ENCODE results near the gene DEAF1.

The DEAF1 gene

DNA sequence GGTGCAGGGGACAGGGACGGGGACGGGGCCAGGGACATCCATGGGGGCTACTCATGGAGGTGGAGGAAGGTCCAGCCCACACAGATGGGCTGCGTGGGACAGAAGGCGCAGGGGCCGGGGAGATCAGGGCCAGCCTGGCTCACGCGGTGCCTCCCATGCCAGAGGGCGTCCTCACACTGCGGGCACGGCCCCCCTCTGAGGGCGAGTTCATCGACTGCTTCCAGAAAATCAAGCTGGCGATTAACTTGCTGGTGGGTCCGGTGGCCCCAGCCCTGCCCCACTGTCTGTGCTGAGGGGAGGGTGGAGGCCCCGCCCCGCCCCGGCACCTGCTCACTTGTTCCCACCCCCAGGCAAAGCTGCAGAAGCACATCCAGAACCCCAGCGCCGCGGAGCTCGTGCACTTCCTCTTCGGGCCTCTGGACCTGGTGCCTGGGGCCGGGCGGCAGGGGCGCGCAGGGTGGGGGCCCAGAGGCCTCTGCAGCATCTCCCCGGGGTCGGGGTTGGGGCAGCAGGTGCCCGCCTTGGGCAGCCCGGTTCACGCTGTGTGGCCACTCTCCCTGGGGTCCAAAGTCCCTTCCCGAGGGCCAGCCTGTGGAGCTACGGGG is 26.8 kb upstream of the DEAF1 start:
- no peak for DNase-seq

DNA sequence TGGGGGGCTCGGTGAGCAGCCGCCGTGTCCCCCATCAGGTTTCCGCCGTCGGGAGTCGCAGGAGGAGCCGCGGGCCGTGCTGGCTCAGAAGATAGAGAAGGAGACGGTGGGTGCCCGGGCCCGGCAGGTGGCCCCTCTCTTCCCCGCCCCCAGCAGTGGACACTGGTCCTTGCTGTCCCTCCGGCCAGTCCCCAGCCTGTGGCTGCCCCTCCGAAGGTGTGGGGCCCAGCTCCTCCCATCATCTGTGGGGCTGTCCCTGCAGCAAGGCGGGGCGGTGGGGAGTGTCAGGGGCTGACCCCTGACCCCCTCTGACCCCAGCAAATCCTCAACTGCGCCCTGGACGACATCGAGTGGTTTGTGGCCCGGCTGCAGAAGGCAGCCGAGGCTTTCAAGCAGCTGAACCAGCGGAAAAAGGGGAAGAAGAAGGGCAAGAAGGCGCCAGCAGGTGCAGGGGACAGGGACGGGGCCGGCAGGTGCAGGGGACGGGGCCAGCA is 26.3 kb upstream of the DEAF1 start:
- no peak for DNase-seq

DNA sequence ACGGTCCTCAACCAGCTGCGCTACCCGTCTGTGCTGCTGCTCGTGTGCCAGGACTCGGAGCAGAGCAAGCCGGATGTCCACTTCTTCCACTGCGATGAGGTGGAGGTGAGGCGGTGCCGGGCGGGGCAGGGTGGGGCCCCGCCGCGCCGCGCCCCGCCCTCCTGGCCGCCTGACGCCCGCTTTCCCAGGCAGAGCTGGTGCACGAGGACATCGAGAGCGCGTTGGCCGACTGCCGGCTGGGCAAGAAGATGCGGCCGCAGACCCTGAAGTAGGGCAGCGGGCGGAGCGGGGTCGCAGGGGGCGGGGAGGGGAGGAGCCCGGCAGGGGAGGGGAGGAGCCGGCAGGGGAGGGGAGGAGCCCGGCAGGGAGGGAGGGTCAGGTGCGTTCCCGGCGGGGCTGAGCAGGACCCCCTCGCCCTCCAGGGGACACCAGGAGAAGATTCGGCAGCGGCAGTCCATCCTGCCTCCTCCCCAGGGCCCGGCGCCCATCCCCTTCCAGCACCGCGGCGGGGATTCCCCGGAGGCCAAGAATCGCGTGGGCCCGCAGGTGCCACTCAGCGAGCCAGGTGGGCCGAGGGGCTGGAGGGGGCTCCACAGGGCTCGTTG is 25.7 kb upstream of the DEAF1 start:
- no peak for DNase-seq

DNA sequence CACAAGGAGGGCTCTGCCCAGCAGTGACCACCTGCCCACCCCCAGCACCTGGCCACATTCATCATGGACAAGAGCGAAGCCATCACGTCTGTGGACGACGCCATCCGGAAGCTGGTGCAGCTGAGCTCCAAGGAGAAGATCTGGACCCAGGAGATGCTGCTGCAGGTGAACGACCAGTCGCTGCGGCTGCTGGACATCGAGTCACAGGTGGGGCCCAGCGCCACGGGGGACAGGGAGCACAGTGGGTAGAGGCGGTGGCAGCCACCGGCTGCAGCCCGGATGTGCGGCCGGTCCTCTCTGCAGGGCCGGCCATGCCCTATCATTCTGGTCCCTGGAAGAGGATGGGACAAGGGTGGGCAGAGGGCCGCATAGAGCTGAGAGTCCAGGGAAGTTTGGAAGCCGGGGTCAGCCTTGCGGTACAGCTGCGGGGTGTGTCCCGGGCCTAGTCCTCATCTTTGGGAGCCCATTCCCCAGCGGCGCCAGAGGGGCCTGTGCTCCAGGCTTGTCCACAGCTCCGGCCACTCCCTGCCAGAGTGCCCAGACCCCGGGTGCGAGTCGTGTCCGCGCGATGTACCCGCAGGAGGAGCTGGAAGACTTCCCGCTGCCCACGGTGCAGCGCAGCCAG is 25.1 kb upstream of the DEAF1 start:
- DNase-seq = no peak

DNA sequence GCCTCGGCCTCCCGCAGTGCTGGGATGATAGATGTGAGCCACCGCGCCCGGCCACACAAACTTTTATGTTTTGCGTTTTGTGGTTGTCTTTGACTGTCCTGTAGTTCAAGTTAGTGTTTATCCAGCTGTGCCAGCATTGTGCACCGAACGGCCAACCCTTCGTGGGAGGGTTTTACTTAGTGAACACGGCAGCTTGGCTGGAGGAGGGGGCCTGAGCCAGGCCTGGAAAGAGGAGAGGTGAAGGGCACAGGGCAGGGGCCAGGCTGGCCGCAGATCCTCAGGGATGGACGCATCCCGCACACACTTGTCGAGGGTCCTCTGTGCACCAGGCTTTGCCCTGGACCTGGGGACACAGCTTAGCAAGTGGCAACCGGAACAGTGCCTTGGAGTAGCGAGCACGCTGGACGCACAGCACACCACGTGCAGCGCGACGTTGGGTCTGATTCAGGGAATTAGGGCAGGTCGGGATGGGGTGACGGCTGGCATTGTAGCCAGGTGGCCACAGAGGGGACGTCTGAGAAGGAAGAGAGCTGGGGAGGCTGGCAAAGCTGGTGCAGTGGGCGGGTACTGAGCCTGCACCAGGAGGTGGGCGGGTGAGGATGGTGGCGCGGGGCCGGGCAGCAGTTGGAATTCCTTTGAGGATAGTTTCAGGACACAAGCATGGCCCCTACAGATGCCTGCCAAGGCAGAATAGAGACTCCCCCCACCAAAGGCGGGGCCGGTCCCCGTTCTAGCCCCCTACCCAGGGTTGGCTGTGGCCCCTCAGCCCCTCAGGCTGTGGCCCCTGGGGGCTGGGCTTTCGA is 24.4 kb upstream of the DEAF1 start:
- no peak for DNase-seq

DNA sequence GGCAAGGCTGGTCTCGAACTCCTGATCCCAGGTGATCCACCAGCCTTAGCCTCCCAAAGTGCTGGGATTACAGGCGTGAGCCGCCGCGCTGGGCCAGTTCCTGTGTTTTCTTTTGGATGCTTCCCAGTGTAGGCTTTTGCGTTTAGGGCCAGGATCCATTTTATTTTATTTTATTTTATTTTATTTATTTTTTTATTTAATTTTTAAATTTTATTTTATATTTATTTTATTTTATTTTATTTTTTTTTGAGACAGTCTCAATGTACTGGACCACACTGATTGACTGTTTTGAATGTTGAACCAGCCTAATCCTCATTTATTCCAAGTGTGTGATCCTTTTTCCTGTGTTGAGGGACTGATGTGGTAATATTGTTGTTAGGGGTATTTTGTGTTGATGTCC is 19.4 kb upstream of the DEAF1 start:
- DNase-seq = no peak

DNA sequence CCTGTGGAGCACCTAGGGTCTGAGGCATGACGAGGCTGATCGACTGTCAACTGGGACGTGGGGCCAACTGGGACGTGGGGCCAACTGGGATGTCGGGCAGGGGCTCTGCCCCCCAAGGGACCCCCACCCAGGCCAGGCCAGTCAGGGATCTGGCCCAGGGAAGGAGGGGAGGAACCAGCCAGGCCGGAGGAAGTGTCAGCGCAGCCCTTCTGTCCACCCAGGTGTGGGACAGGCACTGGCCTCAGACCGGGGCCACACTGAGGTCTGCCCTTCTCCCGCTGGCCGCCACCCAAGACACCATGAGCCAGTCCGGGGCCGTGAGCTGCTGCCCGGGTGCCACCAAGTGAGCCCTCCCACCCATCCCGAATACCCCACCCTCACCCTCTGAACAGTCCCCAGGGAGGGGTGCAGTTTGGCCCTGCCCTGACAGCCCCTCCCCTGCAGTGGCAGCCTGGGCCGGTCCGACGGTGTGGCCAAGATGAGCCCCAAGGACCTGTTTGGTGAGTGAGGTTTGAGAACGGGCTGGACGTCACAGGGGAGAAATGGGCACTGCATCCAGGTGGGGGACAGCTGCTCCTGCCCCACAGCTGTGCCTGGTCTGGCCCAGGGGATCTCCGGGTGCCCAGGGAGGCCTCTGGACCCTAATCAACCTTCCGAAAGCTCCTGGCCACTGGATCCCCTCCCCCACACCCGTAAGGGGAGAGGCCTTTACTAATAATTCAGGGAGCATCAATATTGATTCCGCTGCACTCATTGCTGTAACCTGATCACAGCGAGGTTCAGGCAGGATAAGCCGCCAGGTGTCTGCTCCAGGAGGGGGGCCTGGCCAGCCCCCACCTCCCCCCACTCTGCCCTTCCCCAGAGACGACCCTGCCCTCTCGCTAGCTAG is 14.3 kb upstream of the DEAF1 start:
- DNase-seq = no peak

DNA sequence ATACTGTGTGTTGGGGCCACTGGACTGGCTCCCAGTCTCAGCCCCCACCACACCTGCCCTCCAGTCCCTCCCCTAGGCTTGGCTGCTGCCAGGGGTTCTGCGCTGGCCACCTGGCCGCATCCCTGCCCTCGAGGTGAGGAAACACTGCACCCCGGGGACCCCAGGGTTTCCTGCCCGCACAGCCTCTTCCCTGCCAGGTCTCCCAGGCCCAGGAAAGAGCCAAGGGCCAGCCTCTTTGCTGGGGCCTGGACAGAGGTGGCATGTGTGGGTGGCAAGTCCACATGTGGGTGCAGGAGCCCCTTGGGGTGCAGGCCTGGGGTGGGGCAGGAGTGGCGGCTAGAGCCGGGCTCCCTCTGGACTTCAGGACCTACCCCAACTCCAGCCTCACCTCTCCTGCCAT is 13.5 kb upstream of the DEAF1 start:
- DNase-seq = no peak

DNA sequence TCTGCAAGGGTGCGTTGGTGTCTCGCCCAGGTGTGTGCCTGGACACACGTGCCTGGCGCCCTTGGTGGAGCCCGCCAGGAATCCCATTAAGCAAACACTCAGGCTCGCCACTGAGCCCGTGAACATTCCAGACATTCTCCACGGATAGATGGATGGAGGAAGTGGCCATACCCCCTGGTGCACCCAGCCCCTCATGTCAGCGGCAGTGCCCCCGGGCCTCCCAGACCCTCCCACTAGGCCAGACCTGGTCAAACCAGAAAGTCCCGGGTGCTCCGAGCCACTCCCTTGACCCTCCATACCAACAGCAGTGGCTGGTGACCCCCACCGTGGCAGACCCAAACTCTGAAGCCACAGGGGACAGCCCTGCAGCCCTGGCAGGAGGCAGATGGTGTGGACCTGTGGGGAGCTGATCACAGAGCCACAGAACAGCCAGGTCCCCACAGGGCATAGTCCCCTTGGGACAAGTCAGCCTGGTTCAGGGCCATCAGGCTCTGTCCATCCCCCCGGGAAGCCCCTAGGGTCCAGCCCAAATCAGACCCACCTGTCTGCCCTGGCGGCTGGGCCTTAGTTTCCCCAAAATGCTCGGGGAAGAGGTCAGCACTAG is 12.9 kb upstream of the DEAF1 start:
- DNase-seq = no peak

DNA sequence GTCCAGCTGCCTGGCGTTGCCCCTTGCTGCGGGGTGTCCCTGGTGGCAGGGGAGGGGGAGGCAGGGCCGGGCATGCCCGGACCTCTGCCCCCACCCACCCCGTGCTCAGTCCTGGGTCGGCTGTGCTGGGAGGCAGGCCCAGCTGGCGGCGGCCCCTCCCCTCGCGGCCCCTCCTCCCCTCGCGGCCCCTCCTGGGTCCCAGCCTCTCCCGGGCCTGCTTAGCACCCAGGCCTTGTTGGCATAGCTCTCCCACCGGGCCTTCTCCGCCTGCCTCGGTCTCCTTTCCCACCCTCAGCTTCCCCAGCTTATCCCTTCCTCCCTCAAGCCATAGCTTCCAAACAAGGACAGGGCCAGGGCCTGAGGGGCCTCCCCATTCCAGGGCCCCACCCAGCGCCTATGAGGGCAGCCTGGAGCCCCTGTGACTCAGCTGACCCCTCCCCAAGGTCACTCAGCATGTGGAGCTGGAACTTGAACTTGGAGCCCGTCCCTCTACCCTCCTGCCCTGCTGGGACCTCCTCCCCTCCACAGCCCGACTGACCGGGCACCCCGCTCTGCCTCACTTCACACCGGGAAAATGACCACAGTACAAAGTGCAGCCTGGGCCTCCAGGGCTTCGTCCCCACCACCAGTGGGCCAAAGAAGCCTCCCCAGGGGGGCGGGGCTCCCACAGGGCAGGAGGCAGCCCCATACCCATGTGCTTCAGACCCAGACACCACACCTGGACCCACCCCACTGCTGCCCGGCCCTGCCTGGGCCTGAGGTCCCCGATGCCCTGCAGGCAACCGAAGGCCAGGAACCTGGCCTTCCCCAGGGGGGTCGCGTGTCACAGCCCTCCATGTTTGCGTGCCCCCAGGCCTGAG is 12.2 kb upstream of the DEAF1 start:
- DNase-seq = no peak

DNA sequence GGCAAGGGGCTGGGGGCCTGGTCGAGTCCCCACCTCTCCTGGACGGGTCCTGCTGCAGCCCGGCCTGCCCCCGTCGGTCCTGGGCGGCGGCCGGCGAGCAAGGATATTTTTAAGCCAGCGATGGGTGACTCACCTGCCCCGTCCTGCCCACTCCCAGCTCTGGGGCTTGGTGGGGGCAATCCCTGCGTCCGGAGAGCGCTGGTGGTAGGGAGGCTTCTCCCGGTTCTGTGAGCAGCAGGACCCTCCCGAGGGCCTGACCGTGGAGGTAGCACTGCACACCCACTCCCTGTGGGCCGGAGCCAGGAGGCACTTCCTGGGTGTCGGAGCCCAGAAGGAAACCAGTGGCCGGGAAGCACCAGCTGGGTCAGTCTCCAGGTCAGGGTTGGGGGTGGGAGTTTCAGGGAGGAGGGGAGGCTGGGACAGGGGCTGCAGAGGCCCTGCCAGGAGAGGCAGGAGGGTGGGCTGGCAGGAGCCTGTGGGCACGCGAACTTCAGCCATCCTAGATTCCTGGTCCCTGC is 11.5 kb upstream of the DEAF1 start:
- DNase-seq = no peak

DNA sequence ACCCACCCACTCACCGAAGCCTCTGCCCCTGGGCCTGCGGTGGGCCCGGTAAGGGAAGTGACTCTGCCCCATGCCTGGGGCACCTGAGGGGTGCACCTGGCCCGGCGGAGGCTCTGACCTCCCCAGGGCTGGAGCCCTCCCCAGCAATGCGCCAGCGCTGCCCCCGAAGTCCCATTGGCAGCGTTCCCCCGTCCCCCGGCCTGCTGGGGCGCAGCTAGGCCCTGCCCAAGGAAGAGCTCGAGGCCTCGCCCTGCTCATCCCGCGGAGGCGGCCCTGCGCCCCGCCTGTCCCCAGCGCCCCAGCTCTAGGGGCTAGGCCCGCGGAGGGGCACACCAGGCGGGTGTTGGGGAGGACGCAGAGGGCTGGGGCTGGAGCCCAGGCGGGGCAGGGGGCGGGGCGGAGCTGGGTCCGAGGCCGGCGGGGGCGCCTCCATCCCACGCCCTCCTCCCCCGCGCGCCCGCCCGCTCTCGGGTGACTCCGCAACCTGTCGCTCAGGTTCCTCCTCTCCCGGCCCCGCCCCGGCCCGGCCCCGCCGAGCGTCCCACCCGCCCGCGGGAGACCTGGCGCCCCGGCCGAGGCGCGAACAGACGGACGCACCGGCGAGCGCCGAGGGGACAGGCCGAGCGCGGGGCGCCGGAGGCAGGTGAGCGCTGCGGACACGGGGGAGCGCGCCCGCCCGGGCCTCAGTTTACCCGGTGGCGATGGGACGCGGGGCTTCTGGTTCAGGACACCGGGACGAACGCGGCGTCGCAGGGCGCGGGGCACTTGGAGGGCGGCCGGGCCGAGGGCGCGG is 10.8 kb upstream of the DEAF1 start, which contains the start of gene EPS8L2:
EPS8L2 (plus strand) TSS at position 586 of the 793 bp plus-strand sequence. CDS start 3,177 bp downstream, outside the sequence.
- no peak for DNase-seq

DNA sequence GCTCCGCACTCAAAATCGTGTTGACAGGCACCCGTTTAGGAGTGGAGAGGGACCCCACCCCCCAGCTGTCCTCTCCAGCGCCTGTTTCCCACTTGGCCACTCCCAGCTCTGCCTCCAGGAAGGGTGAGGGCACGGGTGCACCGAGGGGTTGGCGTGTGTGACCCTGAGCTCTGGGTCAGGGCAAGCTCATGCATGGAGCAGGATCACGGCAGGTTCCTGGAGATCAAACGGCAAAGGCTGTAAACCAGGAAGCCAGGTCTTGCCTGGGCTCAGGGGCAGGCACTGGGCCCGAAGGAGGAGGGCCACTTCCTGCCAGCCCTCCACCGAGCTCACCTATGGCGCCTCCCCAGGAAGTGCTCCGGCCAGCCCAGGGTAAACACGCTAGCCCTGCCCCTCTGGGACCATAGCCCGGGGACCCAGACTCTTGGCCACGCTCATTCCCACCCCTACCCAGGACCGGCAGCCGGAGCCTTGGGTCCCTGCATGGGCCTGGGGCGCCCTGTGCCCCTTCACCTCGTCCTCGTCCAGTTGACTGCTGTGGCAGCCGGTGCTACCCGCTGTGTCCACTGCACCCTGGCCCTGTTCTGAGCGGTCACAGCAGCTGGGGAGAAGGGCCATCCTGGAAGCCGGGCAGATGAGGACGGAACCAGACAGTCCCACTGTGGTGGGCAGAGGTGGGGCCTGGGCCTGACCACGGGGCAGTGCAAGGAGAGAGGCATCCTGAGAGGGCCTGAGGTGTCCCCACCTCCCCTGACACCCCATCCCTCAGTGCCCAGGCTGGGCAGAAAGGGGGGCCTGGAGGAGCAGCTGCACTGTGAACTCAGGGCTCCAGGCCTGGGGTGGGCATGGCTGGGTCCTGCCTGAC is 10.0 kb upstream of the DEAF1 start:
- no peak for DNase-seq

DNA sequence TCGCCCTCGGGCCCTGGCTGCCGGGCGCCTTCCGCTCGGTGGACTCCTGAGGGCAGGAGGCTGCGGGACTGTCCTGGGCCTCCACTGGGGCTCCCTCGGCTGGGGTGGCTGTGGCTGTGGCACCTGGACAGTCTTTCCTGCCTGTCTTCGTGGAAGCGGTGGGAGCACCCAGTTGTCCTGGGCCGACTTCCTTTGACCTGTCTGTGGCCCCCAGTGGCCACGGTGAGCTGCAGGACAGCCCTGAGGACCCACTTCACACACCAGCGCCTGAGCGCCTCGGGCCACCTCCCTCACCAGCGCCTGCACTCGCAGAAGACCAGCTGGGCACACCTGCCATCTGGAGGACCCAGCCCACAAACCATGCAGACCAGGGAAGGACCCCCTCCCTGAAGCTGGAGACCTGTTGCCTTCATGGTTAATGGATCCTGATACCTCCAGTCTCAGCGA is 9.2 kb upstream of the DEAF1 start:
- no peak for DNase-seq

DNA sequence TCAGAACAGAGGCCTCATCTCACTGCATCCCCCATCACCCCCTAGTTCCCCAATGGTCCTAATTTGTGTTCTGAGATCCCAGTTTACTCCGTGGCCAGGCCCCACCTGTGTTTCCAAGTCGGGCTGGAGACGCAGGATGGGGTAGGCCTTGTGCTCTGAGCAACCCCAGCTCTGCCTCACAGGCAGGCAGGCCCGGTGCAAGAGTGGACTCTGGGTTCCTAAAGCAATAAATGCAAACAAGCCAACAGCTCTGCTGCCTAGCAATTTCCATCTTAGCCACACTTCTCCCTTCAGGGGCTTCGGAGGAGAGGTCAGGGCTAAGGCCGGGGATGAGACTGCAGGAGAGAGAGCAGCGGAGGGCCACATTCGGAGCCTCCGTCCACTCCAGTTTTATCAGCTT is 8.5 kb upstream of the DEAF1 start:
- no peak for DNase-seq

DNA sequence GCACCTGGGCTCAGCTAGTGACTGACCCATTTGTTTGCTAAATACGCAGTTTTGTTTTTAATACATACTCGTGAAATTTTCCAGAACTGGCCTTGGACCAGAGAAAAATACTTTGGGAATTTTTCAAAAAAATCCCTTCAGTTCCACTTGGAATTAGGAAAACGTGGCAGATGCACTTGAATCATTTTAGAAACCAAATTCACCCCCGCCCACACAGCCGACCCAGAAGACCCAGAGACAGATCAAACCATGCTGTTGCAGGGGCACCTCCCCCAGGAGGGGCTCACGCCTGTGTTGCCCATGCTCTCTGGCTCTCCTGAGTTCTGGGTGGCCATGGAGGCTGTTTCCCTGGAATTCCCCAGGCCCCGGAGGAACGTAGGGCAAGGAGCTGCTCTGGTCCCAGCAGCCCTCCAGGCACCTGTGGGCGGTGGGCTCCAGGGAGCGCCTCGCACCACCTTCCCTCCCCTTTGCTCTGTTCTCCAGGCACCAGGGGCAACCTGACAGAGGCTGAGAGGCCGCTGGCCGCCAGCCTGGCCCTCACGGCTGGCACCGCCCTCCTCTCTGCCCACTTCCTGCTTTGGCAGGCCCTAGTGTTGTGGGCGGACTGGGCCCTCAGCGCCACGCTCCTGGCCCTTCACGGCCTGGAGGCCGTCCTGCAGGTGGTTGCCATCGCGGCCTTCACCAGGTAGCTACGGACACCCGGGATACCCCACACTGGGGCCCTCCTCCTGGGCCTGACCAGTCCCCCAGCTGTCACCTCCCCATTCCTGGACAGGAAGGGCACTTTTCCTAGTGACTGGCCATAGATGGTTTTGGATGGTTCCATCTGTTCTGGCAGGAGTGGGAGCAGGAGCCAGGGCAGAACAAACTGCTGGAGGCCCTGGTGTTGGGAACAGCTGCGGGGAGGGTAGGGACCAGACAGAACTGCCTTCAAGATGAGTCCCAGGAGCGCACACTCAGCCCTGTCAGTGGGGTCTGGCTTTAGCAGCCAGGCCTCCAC is 7.7 kb upstream of the DEAF1 start:
- DNase-seq = no peak

DNA sequence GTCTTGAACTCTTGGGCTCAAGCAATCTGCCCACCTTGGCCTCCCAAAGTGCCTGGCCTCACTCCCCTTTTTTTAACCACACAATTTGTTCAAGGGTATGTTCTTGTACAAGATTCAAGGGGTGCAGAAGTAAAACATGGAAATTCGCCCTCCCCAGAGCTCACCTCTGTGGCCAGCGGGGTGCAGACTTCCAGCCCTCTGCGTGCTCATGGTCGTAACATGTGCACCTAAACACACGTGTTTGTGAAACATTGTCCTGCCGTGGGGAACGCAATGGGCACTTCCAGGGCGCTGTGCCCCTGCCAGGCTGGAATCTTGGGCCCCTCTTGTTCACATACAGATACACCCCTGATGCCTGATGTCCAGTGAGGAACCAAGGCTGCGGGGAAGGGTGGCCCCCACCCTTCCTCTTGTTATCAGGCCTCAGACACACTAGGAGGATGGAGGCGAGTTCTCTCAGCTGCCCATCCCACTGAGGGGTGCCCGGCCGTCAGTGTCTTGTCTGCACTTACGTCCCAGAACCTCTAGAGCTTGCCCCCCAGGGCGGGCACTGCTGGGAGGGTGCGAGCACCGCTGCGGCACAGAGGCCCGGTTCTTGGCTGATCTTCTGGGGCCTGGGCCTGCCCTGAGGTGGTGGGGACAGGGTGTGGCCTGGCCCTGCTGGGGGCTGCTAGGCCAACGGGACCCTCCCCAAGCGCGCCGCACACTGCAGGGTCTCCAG is 6.9 kb upstream of the DEAF1 start:
- no peak for DNase-seq
